ENCODE results near the gene MCOLN2.

MCOLN2 gene

GRCh38 chr1:84892705-84893618 is 104.0 kb downstream of the MCOLN2 start, which contains the start of gene LPAR3:
Gene LPAR3, minus strand, starts transcription at chr1:84893206. Its CDS starts 27,086 bp downstream, at chr1:84866120.
- Histone ChIP-seq H3K4me1 (ENCODE audit: insufficient read depth, low read length) (peaks cover 6% of the 10 kb centered on the region), H3K27me3 (ENCODE audit: insufficient read depth, low read length) (peaks cover 53% of the 10 kb centered on the region), H3K36me3 (ENCODE audit: insufficient read depth, low read length) (no peaks in the 10 kb centered on the region), H3K4me3 (ENCODE audit: low read length) (peak within 1 kb of the TSS; percentile 26), H3K9me3 (ENCODE audit: low read length) (no peaks in the 10 kb centered on the region), H2AFZ (ENCODE audit: low read depth, low read length) (peak within 1 kb of the TSS; percentile 73)

- no peaks in the 10 kb centered on the region for H3K9me3 ChIP-seq (ENCODE audit: low read length)
- H2AFZ ChIP-seq (ENCODE audit: low read depth, low read length) = no peak overlapping the region
- H3K36me3 ChIP-seq (ENCODE audit: insufficient read depth, low read length) = no peaks in the 10 kb centered on the region
- H3K4me1 ChIP-seq (ENCODE audit: insufficient read depth, low read length) = peaks cover 6% of the 10 kb centered on the region
- H3K4me3 ChIP-seq (ENCODE audit: low read length) = no peak overlapping the region
- H3K27me3 ChIP-seq (ENCODE audit: insufficient read depth, low read length) = peaks cover 45% of the 10 kb centered on the region
Measured at GRCh38 chr1:84890566-84890965, 106.3 kb downstream of the MCOLN2 start.

- peaks cover 35% of the 10 kb centered on the region for H3K27me3 ChIP-seq (ENCODE audit: insufficient read depth, low read length)
- no peaks in the 10 kb centered on the region for H3K9me3 ChIP-seq (ENCODE audit: low read length)
- H3K36me3 ChIP-seq (ENCODE audit: insufficient read depth, low read length) = no peaks in the 10 kb centered on the region
- no peak overlapping the region for H2AFZ ChIP-seq (ENCODE audit: low read depth, low read length)
- H3K4me3 ChIP-seq (ENCODE audit: low read length) = no peak overlapping the region
- H3K4me1 ChIP-seq (ENCODE audit: insufficient read depth, low read length) = peaks cover 6% of the 10 kb centered on the region
Measured at GRCh38 chr1:84889437-84889836, 107.5 kb downstream of the MCOLN2 start.

DNA sequence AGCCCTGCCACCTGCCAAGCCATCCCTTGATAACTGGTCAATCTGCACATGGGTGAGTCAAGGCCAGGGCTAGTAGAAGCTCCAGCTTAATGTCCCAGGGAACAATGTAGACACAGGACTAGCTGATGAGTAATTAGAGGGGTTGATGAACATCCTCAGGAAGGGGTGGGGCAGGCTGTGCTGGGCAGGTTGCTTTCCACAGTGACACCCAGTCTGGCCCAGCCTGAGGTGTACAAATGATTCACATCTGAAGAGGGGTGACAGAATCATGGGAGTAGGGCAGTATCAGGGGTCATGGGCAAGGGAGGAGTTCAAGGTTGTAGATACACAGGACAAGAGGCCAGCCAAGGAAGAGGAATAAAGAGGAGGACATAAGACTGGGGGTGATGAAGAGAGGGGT is 108.2 kb downstream of the MCOLN2 start:
- Histone ChIP-seq H3K4me3 (ENCODE audit: low read length) (no peak overlapping the region), H2AFZ (ENCODE audit: low read depth, low read length) (no peak overlapping the region), H3K27me3 (ENCODE audit: insufficient read depth, low read length) (peaks cover 31% of the 10 kb centered on the region), H3K36me3 (ENCODE audit: insufficient read depth, low read length) (no peaks in the 10 kb centered on the region), H3K9me3 (ENCODE audit: low read length) (no peaks in the 10 kb centered on the region), H3K4me1 (ENCODE audit: insufficient read depth, low read length) (peaks cover 6% of the 10 kb centered on the region)

DNA sequence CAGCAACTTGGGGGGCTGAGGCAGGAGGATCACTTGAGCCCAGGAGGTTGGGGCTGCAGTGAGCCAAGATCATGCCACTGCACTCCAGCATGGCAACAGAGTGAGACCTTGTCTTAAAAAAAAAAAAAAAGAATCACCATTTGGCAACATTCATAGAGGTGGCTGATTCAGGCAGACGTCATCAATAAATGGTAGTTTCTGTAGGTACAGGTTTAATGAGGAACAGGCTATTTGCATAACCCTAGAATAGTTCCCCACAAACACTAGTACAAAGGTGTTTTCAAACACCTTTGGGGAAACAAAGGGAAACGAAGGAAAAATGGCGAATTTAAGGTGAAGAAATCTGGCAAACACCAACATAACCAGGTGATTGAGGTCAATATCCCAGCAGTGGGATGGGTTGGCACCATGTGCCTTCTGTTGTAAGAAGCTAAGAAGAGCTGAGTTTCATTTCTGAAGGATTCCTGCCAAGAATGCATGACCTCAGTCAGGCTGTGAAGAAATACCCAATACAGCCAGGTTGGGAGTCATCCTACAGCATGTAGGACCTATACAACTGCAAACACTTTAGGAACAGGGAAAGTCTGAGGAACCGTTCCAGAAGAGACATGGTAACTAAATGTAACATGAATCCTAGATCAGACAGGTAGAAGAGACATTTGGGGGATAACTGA is 109.5 kb downstream of the MCOLN2 start:
- Histone ChIP-seq H3K4me1 (ENCODE audit: insufficient read depth, low read length) (peaks cover under 1% of the 10 kb centered on the region), H3K9me3 (ENCODE audit: low read length) (no peaks in the 10 kb centered on the region), H3K27me3 (ENCODE audit: insufficient read depth, low read length) (peaks cover 19% of the 10 kb centered on the region), H3K4me3 (ENCODE audit: low read length) (no peak overlapping the region), H2AFZ (ENCODE audit: low read depth, low read length) (no peak overlapping the region), H3K36me3 (ENCODE audit: insufficient read depth, low read length) (no peaks in the 10 kb centered on the region)

GRCh38 chr1:84885469-84885868 is 111.4 kb downstream of the MCOLN2 start:
- Histone ChIP-seq H3K36me3 (ENCODE audit: insufficient read depth, low read length) (no peaks in the 10 kb centered on the region), H3K4me3 (ENCODE audit: low read length) (no peak overlapping the region), H2AFZ (ENCODE audit: low read depth, low read length) (no peak overlapping the region), H3K4me1 (ENCODE audit: insufficient read depth, low read length) (no peaks in the 10 kb centered on the region), H3K9me3 (ENCODE audit: low read length) (no peaks in the 10 kb centered on the region), H3K27me3 (ENCODE audit: insufficient read depth, low read length) (peaks cover 5% of the 10 kb centered on the region)

GRCh38 chr1:84884671-84885389 is 112.1 kb downstream of the MCOLN2 start:
- Histone ChIP-seq H3K4me3 (ENCODE audit: low read length) (no peak overlapping the region), H3K9me3 (ENCODE audit: low read length) (no peaks in the 10 kb centered on the region)

DNA sequence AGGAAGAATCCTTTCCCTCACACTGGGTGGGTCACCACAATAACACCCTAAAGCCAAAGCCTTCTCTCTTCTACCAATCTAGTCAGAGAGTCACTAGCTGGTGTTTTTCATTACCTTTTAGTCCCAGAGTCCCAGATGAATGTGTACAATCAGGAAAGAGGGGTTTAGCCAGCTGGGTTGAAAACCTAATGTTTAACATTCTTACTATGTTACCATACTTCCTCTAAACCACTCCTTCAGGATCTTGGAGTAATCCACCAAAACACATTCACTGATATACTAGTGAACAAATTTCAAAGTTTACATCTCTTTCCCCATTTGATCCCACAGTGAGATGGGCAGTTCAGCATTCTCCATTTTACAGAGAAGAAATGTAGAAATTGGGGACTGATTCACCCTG is 113.6 kb downstream of the MCOLN2 start:
- H3K36me3 ChIP-seq (ENCODE audit: insufficient read depth, low read length) = no peaks in the 10 kb centered on the region
- no peak overlapping the region for H3K4me3 ChIP-seq (ENCODE audit: low read length)
- H3K27me3 ChIP-seq (ENCODE audit: insufficient read depth, low read length) = no peaks in the 10 kb centered on the region
- no peaks in the 10 kb centered on the region for H3K4me1 ChIP-seq (ENCODE audit: insufficient read depth, low read length)
- no peaks in the 10 kb centered on the region for H3K9me3 ChIP-seq (ENCODE audit: low read length)
- H2AFZ ChIP-seq (ENCODE audit: low read depth, low read length) = no peak overlapping the region

More at GRCh38 chr1:84884671-84885389, 112.1 kb downstream of the MCOLN2 start:
- H2AFZ ChIP-seq (ENCODE audit: low read depth, low read length) = no peak overlapping the region
- no peaks in the 10 kb centered on the region for H3K36me3 ChIP-seq (ENCODE audit: insufficient read depth, low read length)
- H3K4me1 ChIP-seq (ENCODE audit: insufficient read depth, low read length) = no peaks in the 10 kb centered on the region
- peaks cover 4% of the 10 kb centered on the region for H3K27me3 ChIP-seq (ENCODE audit: insufficient read depth, low read length)

- H3K4me1 ChIP-seq (ENCODE audit: insufficient read depth, low read length) = no peaks in the 10 kb centered on the region
- H3K4me3 ChIP-seq (ENCODE audit: low read length) = no peak overlapping the region
- H3K27me3 ChIP-seq (ENCODE audit: insufficient read depth, low read length) = no peaks in the 10 kb centered on the region
- no peak overlapping the region for H2AFZ ChIP-seq (ENCODE audit: low read depth, low read length)
- no peaks in the 10 kb centered on the region for H3K9me3 ChIP-seq (ENCODE audit: low read length)
- H3K36me3 ChIP-seq (ENCODE audit: insufficient read depth, low read length) = no peaks in the 10 kb centered on the region
Measured at GRCh38 chr1:84877592-84877991, 119.3 kb downstream of the MCOLN2 start.

- H3K4me3 ChIP-seq (ENCODE audit: low read length) = no peak overlapping the region
- no peaks in the 10 kb centered on the region for H3K27me3 ChIP-seq (ENCODE audit: insufficient read depth, low read length)
Measured at GRCh38 chr1:84876353-84876752, 120.6 kb downstream of the MCOLN2 start.

More at GRCh38 chr1:84876353-84876752, 120.6 kb downstream of the MCOLN2 start:
- no peaks in the 10 kb centered on the region for H3K9me3 ChIP-seq (ENCODE audit: low read length)
- H3K4me1 ChIP-seq (ENCODE audit: insufficient read depth, low read length) = no peaks in the 10 kb centered on the region
- no peak overlapping the region for H2AFZ ChIP-seq (ENCODE audit: low read depth, low read length)
- no peaks in the 10 kb centered on the region for H3K36me3 ChIP-seq (ENCODE audit: insufficient read depth, low read length)

All from neuron (in vitro differentiated cells).